NCI-H187 treated with DMSO at 0.1 percent for 48 hours (cell line): Measurements from ENCODE around the gene ZNF862.
"Not testable (repeated sequence)": the region's sequence is repeated elsewhere in the genome, so short reads cannot be mapped to it uniquely, and the experiment has no call there.

ENCODE experiments used
- DNase-seq: peaks from one replicate; lab custom pipeline; 2025; lab: John Stamatoyannopoulos, UW

Gene ZNF862

DNA sequence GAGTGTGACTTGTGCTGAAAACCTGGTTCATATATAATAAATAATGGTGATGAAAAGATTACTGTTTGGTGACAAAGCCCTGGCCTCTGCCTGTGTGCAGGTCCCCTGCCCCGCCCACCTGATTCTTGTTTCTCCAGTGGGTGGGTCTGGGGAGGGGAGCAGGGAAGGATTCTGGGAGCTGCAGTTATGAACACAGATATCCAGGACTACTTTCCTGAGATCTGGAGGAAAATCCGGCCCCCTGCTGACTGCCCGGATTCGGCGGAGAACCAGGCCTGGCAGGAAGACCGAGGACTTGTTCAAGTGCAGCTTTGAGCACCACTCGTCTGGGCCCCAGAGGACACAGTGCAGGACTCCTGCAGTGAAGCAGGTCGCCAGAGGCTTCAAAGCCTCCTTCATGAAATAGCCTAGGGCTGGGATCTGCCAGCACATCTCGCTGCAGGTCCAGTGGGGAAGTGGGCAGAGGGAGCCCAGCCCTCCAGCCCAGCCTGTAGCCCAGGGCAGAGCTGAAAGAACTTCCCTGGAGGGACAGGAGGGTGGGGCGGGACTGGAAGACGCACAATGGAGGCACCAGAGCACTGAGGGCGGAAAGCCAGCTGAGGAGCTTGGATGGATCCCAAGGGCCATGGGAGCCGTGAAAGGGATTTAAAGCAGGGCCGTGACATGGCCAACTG lies 42.6 kb downstream of the ZNF862 start:
- no peak for DNase-seq

DNA sequence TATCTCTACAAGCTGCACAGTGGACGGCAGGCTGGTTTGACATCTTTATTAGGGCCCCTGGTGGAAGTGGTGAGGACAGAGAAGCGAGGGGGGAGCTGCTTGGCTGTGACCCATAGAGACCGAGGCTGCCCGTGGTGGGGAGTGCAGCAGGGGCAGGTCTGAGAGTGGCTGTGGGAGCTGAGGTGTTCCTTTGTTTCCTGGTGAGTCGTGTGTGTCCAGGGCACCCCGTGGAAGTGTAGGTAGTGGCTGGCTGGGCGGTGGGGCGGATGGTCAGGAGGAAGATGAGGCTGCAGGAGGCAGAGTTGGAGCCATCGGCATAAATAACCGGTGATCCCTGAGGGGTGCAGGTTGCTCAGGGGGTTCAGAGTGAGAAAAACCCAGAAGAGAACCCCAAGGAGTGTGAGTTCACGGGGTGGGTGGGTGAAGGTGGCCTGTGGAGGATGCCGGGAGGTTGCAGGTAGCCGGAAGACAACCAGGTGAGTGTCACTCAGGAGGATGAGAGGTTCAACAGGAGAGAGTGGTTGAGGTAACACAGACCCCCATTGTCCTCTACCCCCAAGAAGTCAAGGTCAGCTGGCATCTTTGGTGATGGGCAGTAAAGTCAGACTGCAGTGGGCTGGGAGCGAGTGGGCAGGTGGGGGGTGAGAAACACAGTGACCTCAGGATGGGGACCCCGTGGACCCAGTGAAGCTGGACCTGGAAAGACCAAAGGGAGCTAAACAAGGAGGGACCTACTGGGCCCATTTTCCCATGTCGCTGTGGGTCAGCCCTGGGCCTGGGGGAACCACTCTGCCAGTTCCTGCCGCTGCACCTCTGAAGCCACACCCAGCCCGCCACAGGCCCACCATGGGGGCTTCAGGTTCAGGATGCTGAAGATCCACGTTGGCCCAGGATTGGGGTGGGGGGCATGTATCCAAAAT lies 43.4 kb downstream of the ZNF862 start:
- DNase-seq = no peak

- DNase-seq = no peak
Observed at GRCh38 chr7:149882248-149883047, 44.3 kb downstream of the ZNF862 start.

DNA sequence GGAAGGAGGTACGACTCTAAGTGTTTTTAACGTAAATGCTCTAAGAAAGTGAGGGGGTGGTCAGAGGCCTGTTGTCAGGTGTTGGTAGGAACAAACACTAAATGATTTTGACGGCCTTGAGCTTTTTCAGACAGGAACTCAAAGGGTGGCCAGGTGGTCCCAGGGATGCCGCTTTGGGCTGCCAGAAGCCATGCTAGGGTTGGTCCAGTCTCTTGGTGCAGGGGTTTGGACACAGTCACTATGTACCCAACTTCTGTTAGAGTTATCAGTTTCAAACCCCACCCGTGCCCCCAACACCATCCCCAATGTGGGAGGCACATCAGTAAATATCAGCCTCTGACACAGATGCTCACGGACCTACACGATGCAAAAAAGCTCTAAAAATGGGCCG lies 44.9 kb downstream of the ZNF862 start:
- no peak for DNase-seq

GRCh38 chr7:149883452-149883861 lies 45.3 kb downstream of the ZNF862 start:
- DNase-seq = no peak

DNA sequence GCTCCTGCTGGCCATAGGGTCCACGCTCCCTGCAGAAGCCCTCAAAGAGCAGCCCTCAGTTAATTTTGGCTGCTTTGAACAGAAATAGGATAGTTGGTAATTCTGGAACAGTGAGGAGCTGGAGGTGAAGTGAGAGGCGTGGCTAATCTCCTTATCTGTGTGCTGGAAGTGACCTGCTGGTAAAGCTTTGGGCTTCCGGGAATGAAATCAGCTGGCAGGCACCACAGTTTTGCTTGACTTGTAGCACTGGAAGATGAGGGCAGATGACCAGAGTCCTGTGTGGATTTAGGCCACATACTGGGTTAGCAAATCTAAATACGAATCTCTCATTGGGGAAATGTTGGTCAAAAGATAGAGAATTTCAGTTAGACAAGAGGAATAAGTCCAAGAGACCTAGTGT lies 45.8 kb downstream of the ZNF862 start:
- no peak for DNase-seq

GRCh38 chr7:149884541-149884940 lies 46.4 kb downstream of the ZNF862 start:
- DNase-seq = no peak

GRCh38 chr7:149885191-149886017 lies 47.2 kb downstream of the ZNF862 start:
- DNase-seq = no peak

- DNase-seq = no peak
Observed at GRCh38 chr7:149886018-149886415, 47.8 kb downstream of the ZNF862 start.

DNA sequence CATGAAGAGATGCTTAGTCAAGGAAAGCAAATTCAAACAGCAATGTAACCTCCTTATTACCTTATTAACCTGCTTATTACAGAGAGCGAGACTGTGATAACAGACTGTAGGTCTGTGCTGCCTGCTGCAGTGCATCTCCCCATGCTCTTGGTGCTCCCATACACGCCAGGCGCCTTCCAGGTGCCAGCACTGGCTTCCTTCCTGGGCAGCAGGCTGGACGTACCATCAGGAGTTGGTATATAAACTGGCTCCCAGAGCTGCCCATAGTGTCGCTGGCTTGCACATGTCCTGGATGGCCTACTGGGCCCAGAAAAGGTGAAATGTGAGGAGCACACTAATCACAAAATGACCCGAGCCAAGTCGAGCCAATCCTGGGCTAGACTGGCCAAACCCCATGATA lies 49.1 kb downstream of the ZNF862 start:
- no peak for DNase-seq

GRCh38 chr7:149890715-149891114 lies 52.5 kb downstream of the ZNF862 start:
- DNase-seq = not testable (repeated sequence)

- not testable (repeated sequence) for DNase-seq
Observed at GRCh38 chr7:149894957-149895356, 56.8 kb downstream of the ZNF862 start.

DNA sequence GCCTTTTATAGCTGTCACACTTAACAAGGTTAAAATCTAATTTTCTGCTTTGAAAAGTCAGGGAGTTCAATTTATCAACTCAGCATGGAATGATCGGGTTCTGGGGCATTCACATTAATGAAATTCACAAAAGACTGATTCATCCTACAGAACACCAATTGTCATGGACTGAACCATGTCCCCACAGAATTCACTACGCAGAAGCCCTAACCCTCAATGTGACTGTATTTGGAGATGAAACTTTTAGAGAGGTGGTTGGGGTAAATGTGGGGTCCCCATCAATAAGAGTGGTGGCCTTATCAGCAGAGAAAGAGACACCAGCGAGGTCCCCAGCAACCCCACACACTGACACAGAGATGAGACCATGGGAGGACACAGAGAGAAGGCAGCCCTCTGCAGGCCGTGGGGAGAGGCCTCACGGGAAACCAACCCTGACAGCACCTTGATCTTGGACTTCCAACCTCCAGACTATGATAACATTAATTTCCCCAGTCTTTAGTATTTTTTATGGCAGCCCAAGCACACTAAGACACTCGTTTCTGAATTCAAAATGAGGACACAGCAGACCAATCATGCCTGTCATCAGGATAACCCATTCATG lies 69.7 kb downstream of the ZNF862 start:
- not testable (repeated sequence) for DNase-seq

DNA sequence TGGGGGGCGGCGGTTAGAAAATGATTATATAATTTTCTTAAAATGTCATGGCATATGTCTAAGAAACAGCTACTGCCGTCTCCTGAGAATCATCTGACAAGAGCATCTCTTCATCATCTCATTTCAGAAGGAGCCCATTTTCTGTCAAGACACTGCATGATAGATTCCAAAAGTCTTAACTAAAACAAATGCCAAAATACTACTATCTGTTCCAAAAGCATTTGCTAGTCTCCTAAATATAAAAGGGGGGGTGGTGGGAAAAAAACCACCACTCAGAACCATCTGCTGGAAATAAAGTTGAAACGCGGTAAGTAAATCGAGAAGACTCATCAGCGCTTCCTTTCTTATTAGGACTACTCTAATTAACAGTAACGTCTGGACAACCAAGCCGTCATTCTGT lies 72.0 kb downstream of the ZNF862 start:
- not testable (repeated sequence) for DNase-seq

- DNase-seq = not testable (repeated sequence)
Observed at GRCh38 chr7:149912126-149912525, 74.0 kb downstream of the ZNF862 start.
